Nephron progenitor cell (in vitro differentiated cells): Measurements from ENCODE around the gene LIF.

ENCODE experiments used
- DNase-seq: peaks from one replicate; pipeline ENCODE4 v3.0.0; 2021
- H3K27ac Mint-ChIP-seq: 2 replicates; pipeline ENCODE4 v1.8.0; 2021; ENCODE audit warnings: mild to moderate bottlenecking, moderate library complexity, mixed read lengths
- H3K27me3 Mint-ChIP-seq: 2 replicates; pipeline ENCODE4 v1.8.0; 2021; ENCODE audit warnings: mild to moderate bottlenecking, low read depth, mixed read lengths; ENCODE audit not compliant: poor library complexity
- H3K36me3 Mint-ChIP-seq: 2 replicates; pipeline ENCODE4 v1.8.0; 2021; ENCODE audit warnings: low read depth, mixed read lengths
- H3K4me1 Mint-ChIP-seq: 2 replicates; pipeline ENCODE4 v1.8.0; 2021; ENCODE audit warnings: mixed read lengths
- H3K4me3 Mint-ChIP-seq: 2 replicates; pipeline ENCODE4 v1.8.0; 2021; ENCODE audit warnings: mild to moderate bottlenecking, moderate library complexity, mixed read lengths
- H3K9me3 Mint-ChIP-seq: 2 replicates; pipeline ENCODE4 v1.8.0; 2021; ENCODE audit warnings: mild to moderate bottlenecking, moderate library complexity, mixed read lengths
- CTCF ChIP-seq: fragments of 200-600 bp; sonication (generic); IDR thresholded peaks from 2 replicates; pipeline ENCODE4 v1.5.0; 2021; ENCODE audit warnings: antibody characterized with exemption

LIF gene

GRCh38 chr22:30192427-30192826 is 54.1 kb downstream of the LIF start:
- no peak for DNase-seq
- peaks cover 29% of the 10 kb centered on the region for H3K27me3 Mint-ChIP-seq
- H3K4me3 Mint-ChIP-seq: no peak overlapping the region
- H3K36me3 Mint-ChIP-seq: no peaks in the 10 kb centered on the region
- H3K27ac Mint-ChIP-seq: no peak overlapping the region
- peaks cover 76% of the 10 kb centered on the region for H3K4me1 Mint-ChIP-seq
- no peak for TF ChIP-seq CTCF
- no peaks in the 10 kb centered on the region for H3K9me3 Mint-ChIP-seq

- Mint-ChIP-seq H3K36me3 (no peaks in the 10 kb centered on the region), H3K4me3 (no peak overlapping the region), H3K9me3 (no peaks in the 10 kb centered on the region), H3K27me3 (peaks cover 29% of the 10 kb centered on the region), H3K27ac (no peak overlapping the region), H3K4me1 (peaks cover 76% of the 10 kb centered on the region)
- no peak for TF ChIP-seq CTCF
- no peak for DNase-seq
Measured at GRCh38 chr22:30191040-30191701, 55.4 kb downstream of the LIF start.

GRCh38 chr22:30190574-30190973 is 56.0 kb downstream of the LIF start:
- H3K9me3 Mint-ChIP-seq: no peaks in the 10 kb centered on the region
- no peaks in the 10 kb centered on the region for H3K36me3 Mint-ChIP-seq
- TF ChIP-seq CTCF: no peak
- peaks cover 73% of the 10 kb centered on the region for H3K4me1 Mint-ChIP-seq
- DNase-seq: no peak
- H3K27me3 Mint-ChIP-seq: peaks cover 29% of the 10 kb centered on the region
- H3K4me3 Mint-ChIP-seq: no peak overlapping the region
- no peak overlapping the region for H3K27ac Mint-ChIP-seq
